AG04449 (cell line): ENCODE data around the gene EPAS1.

Experiments
- CTCF ChIA-PET: fragments of 350-600 bp; formaldehyde crosslinking; extraction: SDS; loops from one replicate; lab custom pipeline; 2021; ENCODE audit warnings: antibody characterized with exemption; lab: Yijun Ruan, JAX
- POLR2A ChIA-PET: fragments of 400-600, 350-600 bp; formaldehyde crosslinking; extraction: SDS; loops from one replicate; lab custom pipeline; 2020; ENCODE audit warnings: antibody characterized with exemption, inconsistent platforms; lab: Yijun Ruan, JAX
- DNase-seq: peaks from one replicate; pipeline ENCODE4 v3.0.0-alpha.2; 2010; ENCODE audit warnings: low read depth, low spot score
- H3K4me3 ChIP-seq: 2 replicates; pipeline ENCODE4 v1.5.1; 2011; ENCODE audit warnings: low read depth, mild to moderate bottlenecking, control low read depth, low read length
- TF ChIP-seq, protein P1 (sequence below): IDR thresholded peaks from one replicate; pipeline ENCODE4 v1.5.1; 2011; ENCODE audit warnings: mild to moderate bottlenecking, moderate library complexity, low read length, control low read depth, inconsistent platforms; ENCODE audit not compliant: insufficient read depth; ENCODE audit errors: missing control alignments

The EPAS1 gene

DNA sequence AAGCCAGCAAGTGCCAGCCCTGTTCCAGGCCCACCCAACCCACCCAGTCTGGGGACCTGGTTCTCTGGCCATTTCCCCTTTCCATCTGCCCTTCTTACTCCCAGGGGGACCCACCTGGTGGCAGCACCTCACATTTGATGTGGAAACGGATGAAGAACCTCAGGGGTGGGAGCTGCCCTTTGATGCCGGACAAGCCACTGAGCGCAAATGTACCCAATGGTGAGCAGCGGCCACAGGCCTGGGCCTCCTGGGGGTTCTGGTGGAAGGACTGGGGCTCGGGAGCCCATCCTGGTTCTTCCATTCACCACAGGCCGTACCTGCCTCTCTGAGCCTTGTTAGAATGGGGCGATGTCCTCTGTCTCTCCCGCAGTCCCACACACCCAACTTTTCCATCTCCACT lies 84.7 kb downstream of the EPAS1 start:
- ChIA-PET CTCF (interaction anchor here (4.8 kb wide), 1 partner anchor 15 kb away, joined by 29 read pairs; no protein-coding TSS in a partner anchor), POLR2A (no interaction called here)
- TF ChIP-seq, protein P1, sequence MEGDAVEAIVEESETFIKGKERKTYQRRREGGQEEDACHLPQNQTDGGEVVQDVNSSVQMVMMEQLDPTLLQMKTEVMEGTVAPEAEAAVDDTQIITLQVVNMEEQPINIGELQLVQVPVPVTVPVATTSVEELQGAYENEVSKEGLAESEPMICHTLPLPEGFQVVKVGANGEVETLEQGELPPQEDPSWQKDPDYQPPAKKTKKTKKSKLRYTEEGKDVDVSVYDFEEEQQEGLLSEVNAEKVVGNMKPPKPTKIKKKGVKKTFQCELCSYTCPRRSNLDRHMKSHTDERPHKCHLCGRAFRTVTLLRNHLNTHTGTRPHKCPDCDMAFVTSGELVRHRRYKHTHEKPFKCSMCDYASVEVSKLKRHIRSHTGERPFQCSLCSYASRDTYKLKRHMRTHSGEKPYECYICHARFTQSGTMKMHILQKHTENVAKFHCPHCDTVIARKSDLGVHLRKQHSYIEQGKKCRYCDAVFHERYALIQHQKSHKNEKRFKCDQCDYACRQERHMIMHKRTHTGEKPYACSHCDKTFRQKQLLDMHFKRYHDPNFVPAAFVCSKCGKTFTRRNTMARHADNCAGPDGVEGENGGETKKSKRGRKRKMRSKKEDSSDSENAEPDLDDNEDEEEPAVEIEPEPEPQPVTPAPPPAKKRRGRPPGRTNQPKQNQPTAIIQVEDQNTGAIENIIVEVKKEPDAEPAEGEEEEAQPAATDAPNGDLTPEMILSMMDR = no peak
- H3K4me3 ChIP-seq = no peak overlapping the region
- DNase-seq = no peak

DNA sequence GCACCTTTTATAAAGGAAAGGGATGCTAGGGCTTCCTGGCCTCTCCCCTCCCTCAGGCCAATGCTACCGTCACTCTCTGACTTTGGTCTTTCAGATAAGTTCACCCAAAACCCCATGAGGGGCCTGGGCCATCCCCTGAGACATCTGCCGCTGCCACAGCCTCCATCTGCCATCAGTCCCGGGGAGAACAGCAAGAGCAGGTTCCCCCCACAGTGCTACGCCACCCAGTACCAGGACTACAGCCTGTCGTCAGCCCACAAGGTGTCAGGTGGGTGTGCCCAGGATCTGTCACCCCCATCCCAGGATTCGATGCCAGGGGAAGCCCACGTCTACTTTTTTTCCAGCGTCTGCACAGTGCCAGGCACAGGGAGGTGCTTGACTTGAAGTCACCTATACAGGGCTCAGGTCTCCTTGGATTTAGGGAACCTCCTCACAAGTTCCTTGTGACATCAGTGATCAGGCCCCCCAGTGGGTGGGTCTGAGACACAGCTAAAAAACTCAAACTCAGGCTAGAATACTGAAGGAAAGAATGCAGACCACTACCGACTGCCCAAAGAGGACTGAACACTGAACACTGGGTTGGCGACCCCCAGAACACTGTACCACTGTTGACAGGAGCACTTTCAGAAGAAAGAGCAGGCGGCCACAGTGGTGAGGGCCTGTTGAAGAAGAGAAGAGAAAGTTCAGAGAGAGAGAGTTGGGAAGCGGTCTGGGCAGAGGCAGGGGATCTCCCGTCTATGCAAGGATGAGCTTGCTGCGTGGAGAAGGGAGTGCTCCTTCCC lies 85.3 kb downstream of the EPAS1 start:
- POLR2A ChIA-PET = no interaction called here

DNA sequence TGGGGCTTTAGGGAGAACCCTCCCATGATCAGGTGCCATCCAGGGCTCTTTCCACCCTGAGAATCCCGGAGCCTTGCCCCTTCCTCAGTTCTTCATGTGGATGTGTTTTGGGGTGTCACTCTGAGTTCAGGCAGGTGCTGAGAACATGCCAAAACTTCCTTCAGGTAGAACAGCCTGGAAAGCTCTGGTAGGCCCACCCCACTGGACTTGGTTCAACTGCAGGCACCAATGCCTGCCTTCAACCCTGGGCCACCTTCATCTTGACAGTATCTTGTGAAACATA lies 85.8 kb downstream of the EPAS1 start:
- TF ChIP-seq, protein P1 = no peak
- ChIA-PET CTCF (no interaction called here), POLR2A (no interaction called here)
- no peak for DNase-seq
- H3K4me3 ChIP-seq = no peak overlapping the region

More for the DNA sequence above, 85.3 kb downstream of the EPAS1 start:
- TF ChIP-seq, protein P1 = no peak
- CTCF ChIA-PET = no interaction called here
- no peak for DNase-seq
- H3K4me3 ChIP-seq = no peak overlapping the region

DNA sequence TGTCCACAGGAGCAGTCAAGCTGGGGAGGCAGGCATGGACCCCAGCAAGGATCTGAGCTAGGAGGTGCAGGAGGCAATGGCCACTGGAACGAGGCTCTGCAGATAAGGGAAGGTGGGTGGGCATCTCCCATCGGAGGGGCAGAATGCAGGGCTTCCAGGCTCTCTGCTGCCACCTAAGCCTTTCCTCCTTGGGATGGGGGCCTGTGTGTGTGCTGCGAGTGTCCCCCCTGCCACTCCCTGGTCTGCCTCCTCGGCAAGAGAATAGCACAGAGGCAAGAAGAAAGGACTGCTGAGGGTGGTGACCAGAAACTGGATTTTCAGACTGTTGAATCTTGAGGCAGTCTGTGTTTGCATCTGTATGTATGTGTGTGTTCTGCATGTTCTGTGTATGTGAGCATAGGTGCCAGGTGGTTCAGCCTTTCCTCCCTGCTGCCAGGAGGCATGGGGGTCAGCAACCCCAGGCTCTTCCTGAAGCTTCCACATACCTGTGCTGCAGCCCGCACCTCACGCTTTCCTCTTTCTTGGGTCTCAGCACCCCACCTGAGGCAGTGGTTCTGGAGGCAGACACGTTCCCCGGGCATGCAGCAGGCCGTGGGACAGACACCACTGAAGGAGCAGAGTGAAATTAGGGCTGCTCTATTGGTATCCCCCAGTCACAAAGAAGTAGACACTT lies 86.7 kb downstream of the EPAS1 start:
- POLR2A ChIA-PET = no interaction called here
- TF ChIP-seq, protein P1 = no peak
- CTCF ChIA-PET = no interaction called here
- DNase-seq = no peak
- no peak overlapping the region for H3K4me3 ChIP-seq

DNA sequence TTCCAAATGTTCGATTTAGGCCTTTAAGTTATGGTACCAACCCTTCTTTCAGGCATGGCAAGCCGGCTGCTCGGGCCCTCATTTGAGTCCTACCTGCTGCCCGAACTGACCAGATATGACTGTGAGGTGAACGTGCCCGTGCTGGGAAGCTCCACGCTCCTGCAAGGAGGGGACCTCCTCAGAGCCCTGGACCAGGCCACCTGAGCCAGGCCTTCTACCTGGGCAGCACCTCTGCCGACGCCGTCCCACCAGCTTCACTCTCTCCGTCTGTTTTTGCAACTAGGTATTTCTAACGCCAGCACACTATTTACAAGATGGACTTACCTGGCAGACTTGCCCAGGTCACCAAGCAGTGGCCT lies 87.2 kb downstream of the EPAS1 start:
- TF ChIP-seq, protein P1 = no peak
- DNase-seq = no peak
- no peak overlapping the region for H3K4me3 ChIP-seq
- ChIA-PET POLR2A (no interaction called here), CTCF (interaction anchor here (0.7 to 2.3 kb wide), 2 partner anchors 10 to 14 kb away, joined by 4 to 5 read pairs; no protein-coding TSS in a partner anchor)

DNA sequence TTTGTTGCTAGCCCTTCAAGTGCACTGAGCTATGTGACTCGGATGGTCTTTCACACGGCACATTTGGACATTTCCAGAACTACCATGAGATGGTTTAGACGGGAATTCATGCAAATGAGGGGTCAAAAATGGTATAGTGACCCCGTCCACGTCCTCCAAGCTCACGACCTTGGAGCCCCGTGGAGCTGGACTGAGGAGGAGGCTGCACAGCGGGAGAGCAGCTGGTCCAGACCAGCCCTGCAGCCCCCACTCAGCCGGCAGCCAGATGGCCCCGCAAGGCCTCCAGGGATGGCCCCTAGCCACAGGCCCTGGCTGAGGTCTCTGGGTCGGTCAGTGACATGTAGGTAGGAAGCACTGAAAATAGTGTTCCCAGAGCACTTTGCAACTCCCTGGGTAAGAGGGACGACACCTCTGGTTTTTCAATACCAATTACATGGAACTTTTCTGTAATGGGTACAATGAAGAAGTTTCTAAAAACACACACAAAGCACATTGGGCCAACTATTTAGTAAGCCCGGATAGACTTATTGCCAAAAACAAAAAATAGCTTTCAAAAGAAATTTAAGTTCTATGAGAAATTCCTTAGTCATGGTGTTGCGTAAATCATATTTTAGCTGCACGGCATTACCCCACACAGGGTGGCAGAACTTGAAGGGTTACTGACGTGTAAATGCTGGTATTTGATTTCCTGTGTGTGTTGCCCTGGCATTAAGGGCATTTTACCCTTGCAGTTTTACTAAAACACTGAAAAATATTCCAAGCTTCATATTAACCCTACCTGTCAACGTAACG lies 88.8 kb downstream of the EPAS1 start:
- ChIA-PET POLR2A (no interaction called here), CTCF (interaction anchor here (0.8 to 2.3 kb wide), 7 partner anchors 9 to 375 kb away, joined by 3 to 7 read pairs (median 3); no protein-coding TSS in a partner anchor)

More for the DNA sequence above, 88.8 kb downstream of the EPAS1 start:
- no peak for DNase-seq
- H3K4me3 ChIP-seq = no peak overlapping the region
- TF ChIP-seq, protein P1 = no peak
